GM12872 (cell line): ENCODE measurements around the gene FOXE3.

ENCODE experiments used
- TF ChIP-seq, protein P1 (sequence below): IDR thresholded peaks from 3 replicates; pipeline ENCODE4 v1.5.1; 2011; ENCODE audit warnings: low read depth, mild to moderate bottlenecking, low read length, moderate library complexity; ENCODE audit not compliant: insufficient read depth

FOXE3 gene

DNA sequence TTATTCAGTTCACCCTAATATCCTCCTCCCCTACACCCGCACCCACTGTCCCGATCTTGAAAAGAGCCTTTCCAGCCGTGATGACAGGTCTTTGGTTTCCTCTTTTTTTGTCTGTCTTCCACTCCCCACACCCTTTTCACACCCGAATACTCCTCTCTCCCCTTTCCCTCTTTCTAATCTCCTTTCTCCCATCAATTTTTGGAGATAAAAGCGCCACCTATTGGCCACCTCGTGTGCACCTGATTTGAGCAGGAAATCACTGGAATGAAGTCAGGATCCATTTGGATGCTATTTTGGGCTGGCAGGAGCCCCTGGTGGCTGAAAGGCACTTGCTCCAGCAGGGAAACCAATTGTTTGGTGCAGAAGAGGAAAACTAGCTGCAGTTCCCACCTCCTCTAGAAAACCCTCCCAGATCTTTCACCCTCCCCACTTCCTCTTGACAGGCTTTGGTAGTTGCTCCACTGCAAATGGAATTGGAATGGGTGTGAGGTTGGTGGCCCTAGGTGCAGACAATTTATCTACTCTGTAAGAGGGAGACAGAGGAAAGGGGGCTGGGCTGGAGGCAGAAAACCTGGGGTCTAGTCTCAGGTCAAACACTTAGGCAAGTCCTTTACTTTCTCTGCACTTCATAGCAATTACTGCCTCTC, 8.4 kb downstream of the FOXE3 start:
- TF ChIP-seq, protein P1, sequence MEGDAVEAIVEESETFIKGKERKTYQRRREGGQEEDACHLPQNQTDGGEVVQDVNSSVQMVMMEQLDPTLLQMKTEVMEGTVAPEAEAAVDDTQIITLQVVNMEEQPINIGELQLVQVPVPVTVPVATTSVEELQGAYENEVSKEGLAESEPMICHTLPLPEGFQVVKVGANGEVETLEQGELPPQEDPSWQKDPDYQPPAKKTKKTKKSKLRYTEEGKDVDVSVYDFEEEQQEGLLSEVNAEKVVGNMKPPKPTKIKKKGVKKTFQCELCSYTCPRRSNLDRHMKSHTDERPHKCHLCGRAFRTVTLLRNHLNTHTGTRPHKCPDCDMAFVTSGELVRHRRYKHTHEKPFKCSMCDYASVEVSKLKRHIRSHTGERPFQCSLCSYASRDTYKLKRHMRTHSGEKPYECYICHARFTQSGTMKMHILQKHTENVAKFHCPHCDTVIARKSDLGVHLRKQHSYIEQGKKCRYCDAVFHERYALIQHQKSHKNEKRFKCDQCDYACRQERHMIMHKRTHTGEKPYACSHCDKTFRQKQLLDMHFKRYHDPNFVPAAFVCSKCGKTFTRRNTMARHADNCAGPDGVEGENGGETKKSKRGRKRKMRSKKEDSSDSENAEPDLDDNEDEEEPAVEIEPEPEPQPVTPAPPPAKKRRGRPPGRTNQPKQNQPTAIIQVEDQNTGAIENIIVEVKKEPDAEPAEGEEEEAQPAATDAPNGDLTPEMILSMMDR: peak; percentile 63

DNA sequence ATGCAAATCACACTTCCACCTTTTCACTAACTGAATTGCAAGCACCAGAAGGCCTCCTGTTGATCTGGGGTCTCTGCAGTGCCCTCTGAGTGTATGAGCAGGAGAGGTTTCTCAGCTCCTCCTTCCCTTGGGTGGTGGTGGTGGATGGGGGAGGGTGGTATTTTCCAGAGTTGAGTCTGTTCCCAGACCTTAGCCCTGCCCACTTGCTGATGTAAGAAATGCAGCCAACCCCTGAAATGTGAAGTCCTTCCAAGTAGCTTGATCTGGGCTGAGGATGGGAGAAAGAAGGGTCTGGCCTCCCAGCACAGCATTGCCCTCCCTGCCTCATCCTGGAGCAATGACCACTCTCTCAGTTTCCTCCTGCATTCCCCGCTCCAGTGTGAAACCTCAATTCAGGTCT, 15.4 kb downstream of the FOXE3 start:
- TF ChIP-seq, protein P1: no peak

DNA sequence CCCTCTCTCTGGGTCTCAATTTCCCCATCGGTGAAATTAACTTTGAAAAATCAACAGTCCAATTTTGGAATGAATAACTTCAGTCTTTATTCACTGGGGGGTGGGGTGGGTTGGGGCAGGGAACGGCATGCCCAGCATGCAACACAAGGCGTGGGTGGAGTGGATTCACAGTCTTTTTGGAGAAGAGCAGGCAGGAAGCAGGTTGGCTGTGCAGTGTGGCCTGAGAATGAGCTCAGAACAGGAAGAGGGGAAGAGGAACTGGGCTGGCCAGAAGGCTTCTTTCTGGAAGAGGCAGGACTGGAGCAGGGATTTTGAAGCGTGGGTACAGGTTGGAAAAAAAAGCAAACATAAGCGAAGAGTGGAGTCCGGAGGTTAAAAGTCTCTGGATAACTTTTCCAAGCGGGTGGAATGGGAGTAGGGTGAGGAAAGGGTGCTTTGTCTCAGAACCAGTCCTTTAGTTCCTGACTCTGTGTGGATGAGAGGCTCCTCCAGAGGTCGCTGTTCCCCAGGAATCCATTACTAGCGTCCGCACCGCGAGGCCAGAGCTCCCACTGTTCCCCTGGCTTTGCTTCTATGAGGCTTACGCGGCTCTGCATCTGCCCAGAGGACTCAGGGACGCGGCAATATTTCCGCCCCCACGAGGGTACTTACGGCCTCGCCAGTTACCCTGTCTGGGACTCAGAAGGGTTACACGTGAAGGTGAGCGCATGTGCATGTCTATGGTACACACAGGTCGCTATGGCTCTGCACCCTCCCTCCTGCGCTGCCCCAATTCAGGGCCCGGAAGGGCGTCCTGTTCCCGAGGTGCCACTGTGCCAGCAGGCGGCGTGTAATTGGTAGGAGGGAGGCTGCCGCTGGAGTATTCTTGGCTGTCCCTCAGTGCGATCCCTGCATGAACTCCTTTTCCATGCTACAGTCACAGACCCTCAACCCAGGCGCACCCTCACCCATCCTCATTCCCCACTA, 16.3 kb downstream of the FOXE3 start:
- TF ChIP-seq, protein P1: peak; percentile 90

DNA sequence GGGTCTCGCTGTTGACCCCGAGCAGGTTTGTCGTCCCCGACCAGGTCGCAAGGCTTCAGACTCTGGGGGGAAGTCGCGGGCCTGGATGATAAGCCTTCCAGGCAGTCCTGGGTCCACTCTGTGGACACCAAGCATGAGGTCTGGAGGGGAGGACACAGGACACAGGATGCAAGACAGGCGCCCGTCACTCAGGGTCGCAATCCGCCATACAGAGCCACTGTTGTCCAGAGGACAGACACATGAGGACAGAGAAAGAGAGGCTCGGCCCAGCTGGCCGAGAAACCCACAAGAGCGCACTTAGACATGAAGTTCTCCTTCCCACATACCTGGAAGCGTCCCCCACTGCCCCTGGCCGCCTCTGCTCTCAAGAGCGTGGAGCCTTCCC, 16.9 kb downstream of the FOXE3 start:
- TF ChIP-seq, protein P1: no peak

DNA sequence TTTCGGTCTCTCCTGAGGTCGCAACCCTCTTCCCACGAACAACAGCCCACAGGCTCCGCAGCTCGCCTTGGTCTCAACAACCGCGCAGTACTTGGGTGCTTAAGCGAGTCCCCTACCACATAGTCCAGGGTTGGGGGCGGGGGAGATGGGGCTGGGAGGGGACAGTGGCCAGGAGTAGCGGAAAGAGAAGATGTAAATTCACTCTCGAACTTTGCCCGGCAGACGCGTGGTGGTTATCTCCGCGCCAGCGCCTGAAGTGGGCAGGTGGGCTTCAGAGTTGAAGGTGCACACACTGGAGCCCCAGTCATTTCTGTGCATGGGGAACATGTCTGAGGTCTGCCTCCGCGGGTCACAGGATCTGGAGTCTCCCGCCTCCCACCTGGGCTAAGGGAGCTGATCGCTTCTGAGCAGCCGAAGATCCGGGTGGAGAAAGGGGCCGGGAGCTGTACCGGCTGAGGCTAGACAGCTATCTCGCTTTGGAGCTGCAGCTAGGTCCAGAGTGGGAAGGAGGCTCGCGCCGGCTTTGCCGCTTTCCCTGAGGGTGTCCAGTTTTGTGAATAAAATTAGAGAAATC, 17.5 kb downstream of the FOXE3 start:
- TF ChIP-seq, protein P1: no peak

DNA sequence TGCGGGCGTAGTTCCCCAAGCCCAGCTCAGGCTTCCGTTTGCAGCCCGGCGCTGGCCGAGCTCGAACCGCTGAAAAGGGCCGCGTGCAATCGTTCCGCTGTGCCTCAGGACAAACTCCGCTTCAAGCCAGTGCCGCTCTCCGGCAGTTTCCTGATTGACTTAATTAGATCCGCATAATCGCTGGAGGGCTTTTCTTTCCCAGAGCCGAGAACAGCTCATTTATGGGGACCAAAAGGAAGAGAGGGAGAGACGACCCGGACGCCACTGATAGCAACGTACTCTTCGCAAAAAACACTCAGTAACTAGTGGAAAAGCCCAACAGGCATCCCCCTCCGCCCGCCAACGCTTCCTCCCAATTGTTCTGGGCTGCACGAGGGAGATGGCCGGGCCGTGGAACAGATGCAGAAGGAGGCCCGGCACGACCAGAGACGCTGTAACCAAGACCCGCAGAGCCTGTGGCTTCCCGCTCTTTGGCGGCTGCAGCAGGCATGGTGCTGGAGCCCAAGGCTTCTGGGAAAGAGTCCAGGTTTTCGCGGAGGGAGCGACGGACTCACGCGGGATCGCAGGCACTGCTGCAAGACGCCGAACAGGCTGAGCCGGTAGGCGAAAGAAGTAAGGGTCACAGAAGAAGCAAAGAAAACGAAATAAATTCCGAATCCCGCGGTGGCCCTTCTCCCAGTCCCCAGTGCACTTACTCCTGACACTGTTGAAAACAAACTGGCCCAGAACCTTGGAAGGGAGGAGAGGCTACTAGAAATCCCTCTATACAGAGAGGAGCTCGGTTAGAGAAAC, 18.2 kb downstream of the FOXE3 start:
- TF ChIP-seq, protein P1: no peak
